HG03025 (cell line): ENCODE results near the gene RAB15.

Experiments used
- ATAC-seq: cut with Tn5 transposase; IDR thresholded peaks from one replicate; pipeline ENCODE4 v1.9.1; 2021; ENCODE audit warnings: mild to moderate bottlenecking, moderate library complexity; ENCODE audit not compliant: unreplicated experiment, low FRiP score

Gene RAB15

GRCh38 chr14:64971943-64972791, at the start of gene RAB15:
TSS of gene RAB15 (minus strand) at chr14:64972336. CDS start at chr14:64972076, 260 bp downstream.
- ATAC-seq: no peak

GRCh38 chr14:65019944-65020566, 47.9 kb upstream of the RAB15 start:
- ATAC-seq: no peak

GRCh38 chr14:65016471-65016870, 44.3 kb upstream of the RAB15 start:
- ATAC-seq: no peak

GRCh38 chr14:65015391-65015790, 43.3 kb upstream of the RAB15 start:
- no peak for ATAC-seq

GRCh38 chr14:65012353-65012752, 40.2 kb upstream of the RAB15 start:
- no peak for ATAC-seq

GRCh38 chr14:65011538-65011937, 39.4 kb upstream of the RAB15 start:
- no peak for ATAC-seq

GRCh38 chr14:65010211-65010931, 38.2 kb upstream of the RAB15 start:
- ATAC-seq: no peak

- no peak for ATAC-seq
These were observed 35.1 kb upstream of the RAB15 start for GRCh38 chr14:65007202-65007601.

GRCh38 chr14:65006261-65006721, 34.2 kb upstream of the RAB15 start:
- no peak for ATAC-seq

GRCh38 chr14:65003394-65003793, 31.3 kb upstream of the RAB15 start:
- ATAC-seq: no peak

- ATAC-seq: no peak
These were observed 30.6 kb upstream of the RAB15 start for GRCh38 chr14:65002586-65003210.

GRCh38 chr14:65001723-65002122, 29.6 kb upstream of the RAB15 start:
- ATAC-seq: no peak

GRCh38 chr14:65000898-65001591, 28.9 kb upstream of the RAB15 start:
- ATAC-seq: no peak

- ATAC-seq: no peak
These were observed 26.4 kb upstream of the RAB15 start for GRCh38 chr14:64998455-64998931.

GRCh38 chr14:64997108-64997794, 25.1 kb upstream of the RAB15 start:
- no peak for ATAC-seq

GRCh38 chr14:64995291-64995690, 23.2 kb upstream of the RAB15 start:
- ATAC-seq: no peak

GRCh38 chr14:64994540-64994939, 22.4 kb upstream of the RAB15 start:
- no peak for ATAC-seq

GRCh38 chr14:64993266-64993930, 21.3 kb upstream of the RAB15 start:
- ATAC-seq: no peak

GRCh38 chr14:64992328-64992885, 20.3 kb upstream of the RAB15 start:
- ATAC-seq: no peak
